Lower leg skin (tissue), 3 donors: Measurements from ENCODE around the gene SENP2.

Experiments
- POLR2A ChIP-seq, 2 donors: fragments of 450-650 bp; IDR thresholded peaks; one replicate each; pipeline ENCODE4 v1.6.1; 2016 to 2017; ENCODE audit warnings: antibody characterized with exemption in 2 of 2, mild to moderate bottlenecking in 1 of 2, moderate library complexity in 1 of 2
- TF ChIP-seq, protein P1 (sequence below), 3 donors: fragments of 450-650 bp; IDR thresholded peaks; one replicate each; pipeline ENCODE4 v1.5.1; 2016; ENCODE audit warnings: antibody characterized with exemption in 3 of 3, mild to moderate bottlenecking in 3 of 3, moderate library complexity in 2 of 3

DNA sequence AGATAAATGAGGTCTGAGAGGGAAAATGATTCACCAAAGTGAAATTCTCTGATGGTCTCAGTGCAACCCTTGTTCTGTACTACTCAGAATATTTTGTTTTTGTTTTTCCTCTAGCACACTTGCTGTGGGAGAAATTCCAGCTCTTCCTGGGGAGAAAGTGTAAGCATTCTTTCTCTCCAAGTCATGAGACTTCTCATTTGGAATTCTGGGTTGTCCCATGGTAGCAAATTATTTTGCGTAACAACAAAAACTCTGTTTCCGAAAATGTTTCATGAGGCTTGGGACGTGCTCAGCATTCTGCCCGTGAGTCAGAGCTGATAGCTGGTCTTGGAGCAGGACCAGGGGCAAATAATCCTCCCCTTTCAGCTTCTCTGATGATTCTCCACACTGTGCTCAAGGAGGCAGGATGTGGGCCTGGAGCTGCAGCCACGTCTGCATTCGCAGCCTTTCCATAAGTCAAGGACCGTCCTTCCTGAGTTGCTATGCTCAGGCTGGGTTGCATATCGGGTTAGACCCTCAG lies 70.3 kb downstream of the SENP2 start:
- TF ChIP-seq, protein P1, sequence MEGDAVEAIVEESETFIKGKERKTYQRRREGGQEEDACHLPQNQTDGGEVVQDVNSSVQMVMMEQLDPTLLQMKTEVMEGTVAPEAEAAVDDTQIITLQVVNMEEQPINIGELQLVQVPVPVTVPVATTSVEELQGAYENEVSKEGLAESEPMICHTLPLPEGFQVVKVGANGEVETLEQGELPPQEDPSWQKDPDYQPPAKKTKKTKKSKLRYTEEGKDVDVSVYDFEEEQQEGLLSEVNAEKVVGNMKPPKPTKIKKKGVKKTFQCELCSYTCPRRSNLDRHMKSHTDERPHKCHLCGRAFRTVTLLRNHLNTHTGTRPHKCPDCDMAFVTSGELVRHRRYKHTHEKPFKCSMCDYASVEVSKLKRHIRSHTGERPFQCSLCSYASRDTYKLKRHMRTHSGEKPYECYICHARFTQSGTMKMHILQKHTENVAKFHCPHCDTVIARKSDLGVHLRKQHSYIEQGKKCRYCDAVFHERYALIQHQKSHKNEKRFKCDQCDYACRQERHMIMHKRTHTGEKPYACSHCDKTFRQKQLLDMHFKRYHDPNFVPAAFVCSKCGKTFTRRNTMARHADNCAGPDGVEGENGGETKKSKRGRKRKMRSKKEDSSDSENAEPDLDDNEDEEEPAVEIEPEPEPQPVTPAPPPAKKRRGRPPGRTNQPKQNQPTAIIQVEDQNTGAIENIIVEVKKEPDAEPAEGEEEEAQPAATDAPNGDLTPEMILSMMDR (IDR thresholded peaks at IDR 0.05) = no peak
- TF ChIP-seq POLR2A (IDR thresholded peaks at IDR 0.05) = no peak
